GM12891 (cell line): ENCODE results near the gene THBS1.

Experiments
- DNase-seq: peaks from one replicate; pipeline ENCODE4 v3.0.0; 2011; ENCODE audit warnings: low spot score; ENCODE audit not compliant: insufficient read length
- FAIRE-seq: peaks from 2 replicates; lab custom pipeline; 2011; peaks lifted over from hg19 to GRCh38; lab: Jason Lieb, UNC
- PAX5 ChIP-seq: IDR thresholded peaks from 2 replicates; pipeline ENCODE4 v1.6.1; 2011; ENCODE audit warnings: low read length, moderate library complexity, mild to moderate bottlenecking; ENCODE audit not compliant: insufficient read depth, severe bottlenecking
- POLR2A ChIP-seq: IDR thresholded peaks from 2 replicates; pipeline ENCODE4 v1.6.1; 2011; ENCODE audit warnings: low read depth, low read length, control low read depth
- POLR2AphosphoS5 ChIP-seq: IDR thresholded peaks from 2 replicates; pipeline ENCODE4 v1.6.1; 2011; ENCODE audit warnings: low read depth, low read length, control low read depth
- POU2F2 ChIP-seq: IDR thresholded peaks from 2 replicates; pipeline ENCODE4 v1.6.1; 2011; ENCODE audit warnings: low read depth, mild to moderate bottlenecking, control low read depth, low read length, moderate library complexity
- SPI1 ChIP-seq: IDR thresholded peaks from 2 replicates; pipeline ENCODE4 v1.6.1; 2011; ENCODE audit warnings: low read depth, low read length, control low read depth
- TAF1 ChIP-seq: IDR thresholded peaks from 2 replicates; pipeline ENCODE4 v1.6.1; 2011; ENCODE audit warnings: low read depth, low read length, control low read depth

THBS1 gene

GRCh38 chr15:39594446-39595337 lies 13.8 kb downstream of the THBS1 start:
- FAIRE-seq = no peak
- TF ChIP-seq POLR2A = no peak
- TF ChIP-seq SPI1 = no peak
- TF ChIP-seq POLR2AphosphoS5 = no peak
- TF ChIP-seq PAX5 = no peak
- no peak for DNase-seq

DNA sequence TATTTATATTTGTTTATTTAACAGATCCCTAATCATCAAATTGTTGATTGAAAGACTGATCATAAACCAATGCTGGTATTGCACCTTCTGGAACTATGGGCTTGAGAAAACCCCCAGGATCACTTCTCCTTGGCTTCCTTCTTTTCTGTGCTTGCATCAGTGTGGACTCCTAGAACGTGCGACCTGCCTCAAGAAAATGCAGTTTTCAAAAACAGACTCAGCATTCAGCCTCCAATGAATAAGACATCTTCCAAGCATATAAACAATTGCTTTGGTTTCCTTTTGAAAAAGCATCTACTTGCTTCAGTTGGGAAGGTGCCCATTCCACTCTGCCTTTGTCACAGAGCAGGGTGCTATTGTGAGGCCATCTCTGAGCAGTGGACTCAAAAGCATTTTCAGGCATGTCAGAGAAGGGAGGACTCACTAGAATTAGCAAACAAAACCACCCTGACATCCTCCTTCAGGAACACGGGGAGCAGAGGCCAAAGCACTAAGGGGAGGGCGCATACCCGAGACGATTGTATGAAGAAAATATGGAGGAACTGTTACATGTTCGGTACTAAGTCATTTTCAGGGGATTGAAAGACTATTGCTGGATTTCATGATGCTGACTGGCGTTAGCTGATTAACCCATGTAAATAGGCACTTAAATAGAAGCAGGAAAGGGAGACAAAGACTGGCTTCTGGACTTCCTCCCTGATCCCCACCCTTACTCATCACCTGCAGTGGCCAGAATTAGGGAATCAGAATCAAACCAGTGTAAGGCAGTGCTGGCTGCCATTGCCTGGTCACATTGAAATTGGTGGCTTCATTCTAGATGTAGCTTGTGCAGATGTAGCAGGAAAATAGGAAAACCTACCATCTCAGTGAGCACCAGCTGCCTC lies 14.7 kb downstream of the THBS1 start:
- FAIRE-seq = no peak
- no peak for TF ChIP-seq POLR2A
- TF ChIP-seq POU2F2 = no peak
- no peak for TF ChIP-seq SPI1
- no peak for DNase-seq

DNA sequence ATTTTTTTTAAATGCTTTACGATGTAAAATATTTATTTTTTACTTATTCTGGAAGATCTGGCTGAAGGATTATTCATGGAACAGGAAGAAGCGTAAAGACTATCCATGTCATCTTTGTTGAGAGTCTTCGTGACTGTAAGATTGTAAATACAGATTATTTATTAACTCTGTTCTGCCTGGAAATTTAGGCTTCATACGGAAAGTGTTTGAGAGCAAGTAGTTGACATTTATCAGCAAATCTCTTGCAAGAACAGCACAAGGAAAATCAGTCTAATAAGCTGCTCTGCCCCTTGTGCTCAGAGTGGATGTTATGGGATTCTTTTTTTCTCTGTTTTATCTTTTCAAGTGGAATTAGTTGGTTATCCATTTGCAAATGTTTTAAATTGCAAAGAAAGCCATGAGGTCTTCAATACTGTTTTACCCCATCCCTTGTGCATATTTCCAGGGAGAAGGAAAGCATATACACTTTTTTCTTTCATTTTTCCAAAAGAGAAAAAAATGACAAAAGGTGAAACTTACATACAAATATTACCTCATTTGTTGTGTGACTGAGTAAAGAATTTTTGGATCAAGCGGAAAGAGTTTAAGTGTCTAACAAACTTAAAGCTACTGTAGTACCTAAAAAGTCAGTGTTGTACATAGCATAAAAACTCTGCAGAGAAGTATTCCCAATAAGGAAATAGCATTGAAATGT lies 15.6 kb downstream of the THBS1 start:
- TF ChIP-seq POLR2A (no peak), TAF1 (no peak), POLR2AphosphoS5 (no peak), PAX5 (no peak), SPI1 (no peak), POU2F2 (no peak)
- FAIRE-seq (no peak), DNase-seq (no peak)

DNA sequence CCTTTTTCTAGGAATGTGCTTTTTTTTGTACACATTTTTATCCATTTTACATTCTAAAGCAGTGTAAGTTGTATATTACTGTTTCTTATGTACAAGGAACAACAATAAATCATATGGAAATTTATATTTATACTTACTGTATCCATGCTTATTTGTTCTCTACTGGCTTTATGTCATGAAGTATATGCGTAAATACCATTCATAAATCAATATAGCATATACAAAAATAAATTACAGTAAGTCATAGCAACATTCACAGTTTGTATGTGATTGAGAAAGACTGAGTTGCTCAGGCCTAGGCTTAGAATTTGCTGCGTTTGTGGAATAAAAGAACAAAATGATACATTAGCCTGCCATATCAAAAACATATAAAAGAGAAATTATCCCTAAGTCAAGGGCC lies 16.5 kb downstream of the THBS1 start:
- no peak for DNase-seq
- no peak for FAIRE-seq
- TF ChIP-seq PAX5 (no peak), POLR2A (no peak), SPI1 (no peak), POU2F2 (no peak), TAF1 (no peak), POLR2AphosphoS5 (no peak)

DNA sequence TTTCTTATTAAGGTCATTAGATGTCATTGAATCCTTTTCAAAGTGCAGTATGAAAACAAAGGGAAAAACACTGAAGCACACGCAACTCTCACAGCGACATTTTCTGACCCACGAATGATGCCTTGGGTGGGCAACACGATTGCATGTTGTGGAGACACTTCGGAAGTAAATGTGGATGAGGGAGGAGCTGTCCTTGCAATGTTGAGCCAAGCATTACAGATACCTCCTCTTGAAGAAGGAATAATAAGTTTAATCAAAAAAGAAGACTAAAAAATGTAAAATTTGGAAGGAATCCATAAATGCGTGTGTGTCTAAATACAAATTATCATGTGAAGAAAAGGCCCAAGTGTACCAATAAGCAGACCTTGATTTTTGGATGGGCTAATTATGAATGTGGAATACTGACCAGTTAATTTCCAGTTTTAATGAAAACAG lies 16.9 kb downstream of the THBS1 start:
- FAIRE-seq (no peak), DNase-seq (no peak)
- no peak for TF ChIP-seq PAX5

GRCh38 chr15:39598186-39598850 lies 17.4 kb downstream of the THBS1 start:
- FAIRE-seq = no peak
- TF ChIP-seq POLR2AphosphoS5 (no peak), SPI1 (no peak)
- no peak for DNase-seq

- DNase-seq (no peak), FAIRE-seq (no peak)
- TF ChIP-seq SPI1 (no peak), POU2F2 (no peak), PAX5 (no peak), POLR2A (no peak), TAF1 (no peak), POLR2AphosphoS5 (no peak)
Measured at GRCh38 chr15:39598958-39599845, 18.3 kb downstream of the THBS1 start.

- no peak for DNase-seq
- TF ChIP-seq PAX5 (no peak), POLR2AphosphoS5 (no peak), TAF1 (no peak), POLR2A (no peak), SPI1 (no peak), POU2F2 (no peak)
- no peak for FAIRE-seq
Measured at GRCh38 chr15:39599871-39600270, 19.0 kb downstream of the THBS1 start.
